ENCODE measurements around the gene NPAS4. TPM values are rescaled to one million over a fixed set of nuclear protein-coding genes. Genes with fewer than 3 reads are reported as not detected.
A peak's percentile ranks its signal among the peaks of the same experiment; 100 is the strongest.
"Not testable (repeated sequence)": the region's sequence is repeated elsewhere in the genome, so short reads cannot be mapped to it uniquely, and the experiment has no call there.

NPAS4 gene
- total RNA-seq, 4 donors from 2014 or later, result 0.42 TPM; not detected in 3

DNA sequence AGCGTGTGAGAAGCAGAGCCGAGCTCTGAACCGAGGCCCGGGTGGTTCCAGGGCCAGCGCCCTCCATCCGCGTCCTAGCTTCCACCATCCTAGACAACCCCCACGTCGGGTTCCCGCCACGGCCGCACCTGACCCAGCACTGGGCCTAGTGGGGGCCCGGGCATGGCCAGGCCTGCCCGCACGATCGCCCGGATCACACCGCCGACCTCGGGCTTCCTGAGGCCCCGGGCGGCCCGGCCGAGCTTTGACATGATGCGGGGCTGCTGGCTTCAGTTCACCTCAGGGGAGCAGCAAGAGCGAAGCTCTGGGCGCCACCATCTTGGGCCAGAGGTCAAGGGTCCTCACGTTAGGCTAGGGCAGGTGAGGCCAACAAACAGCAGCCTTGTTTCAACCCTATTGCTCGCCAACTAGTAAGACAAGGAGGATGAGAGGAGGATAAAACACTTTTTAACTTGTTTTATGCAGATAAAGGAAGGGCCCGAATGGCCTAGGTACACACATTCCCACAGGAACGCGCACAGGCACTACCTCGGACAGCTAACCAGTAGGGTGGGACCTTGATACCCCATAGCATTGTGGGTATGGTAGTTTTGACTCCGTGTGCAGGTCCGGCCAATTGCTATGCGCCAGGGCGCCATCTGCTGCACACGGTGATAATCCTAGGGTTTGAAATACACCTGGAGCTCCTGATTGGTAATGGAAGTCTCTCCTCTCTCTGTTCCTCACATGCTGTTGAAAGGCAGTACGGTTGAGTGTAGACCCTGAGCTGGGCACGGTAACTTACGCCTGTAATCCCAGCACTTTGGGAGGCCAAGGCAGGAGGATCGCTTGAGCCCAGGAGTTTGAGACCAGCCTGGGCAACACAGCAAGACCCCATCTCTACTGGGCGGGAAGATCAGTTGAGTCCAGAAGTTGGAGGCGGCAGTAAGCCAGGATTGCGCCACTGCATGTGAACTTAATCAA, 17.9 kb downstream of the NPAS4 start, which contains the start of gene MRPL11:
Gene MRPL11 (minus strand): TSS at position 345 of the 963 bp plus-strand sequence. CDS start 94 bp downstream, at position 251.
- H3K9me3 ChIP-seq, result peaks cover 0 to 14% (median 0%) of the 10 kb centered on the region in 4 donors
- peak within 1 kb of the TSS; percentile 45 to 87 (median 80) for H3K4me3 ChIP-seq
- H3K4me1 ChIP-seq, result peaks cover 0 to 17% (median 6%) of the 10 kb centered on the region in 4 donors
- H3K27ac ChIP-seq, result peak within 1 kb of the TSS; percentile 35 to 91 (median 82)
- peak in 1 of 2 donors; percentile 24 for TF ChIP-seq POLR2A (IDR thresholded peaks at IDR 0.05)
- TF ChIP-seq, protein P1, sequence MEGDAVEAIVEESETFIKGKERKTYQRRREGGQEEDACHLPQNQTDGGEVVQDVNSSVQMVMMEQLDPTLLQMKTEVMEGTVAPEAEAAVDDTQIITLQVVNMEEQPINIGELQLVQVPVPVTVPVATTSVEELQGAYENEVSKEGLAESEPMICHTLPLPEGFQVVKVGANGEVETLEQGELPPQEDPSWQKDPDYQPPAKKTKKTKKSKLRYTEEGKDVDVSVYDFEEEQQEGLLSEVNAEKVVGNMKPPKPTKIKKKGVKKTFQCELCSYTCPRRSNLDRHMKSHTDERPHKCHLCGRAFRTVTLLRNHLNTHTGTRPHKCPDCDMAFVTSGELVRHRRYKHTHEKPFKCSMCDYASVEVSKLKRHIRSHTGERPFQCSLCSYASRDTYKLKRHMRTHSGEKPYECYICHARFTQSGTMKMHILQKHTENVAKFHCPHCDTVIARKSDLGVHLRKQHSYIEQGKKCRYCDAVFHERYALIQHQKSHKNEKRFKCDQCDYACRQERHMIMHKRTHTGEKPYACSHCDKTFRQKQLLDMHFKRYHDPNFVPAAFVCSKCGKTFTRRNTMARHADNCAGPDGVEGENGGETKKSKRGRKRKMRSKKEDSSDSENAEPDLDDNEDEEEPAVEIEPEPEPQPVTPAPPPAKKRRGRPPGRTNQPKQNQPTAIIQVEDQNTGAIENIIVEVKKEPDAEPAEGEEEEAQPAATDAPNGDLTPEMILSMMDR (IDR thresholded peaks at IDR 0.05), result peak; percentile 36 to 80 (median 61)
- peak in 1 of 2 donors; percentile 84 for TF ChIP-seq EP300 (IDR thresholded peaks at IDR 0.05)
- 14 to 19% methylated on average over 20 to 29 of the region's 45 CpGs for WGBS, 2 donors
- peaks cover 0 to 33% (median 0%) of the 10 kb centered on the region in 3 donors for H3K36me3 ChIP-seq
- DNase-seq (ENCODE audit: low spot score in 2 of 2), result peak; percentile 78 to 93
- no peaks in the 10 kb centered on the region for H3K27me3 ChIP-seq

DNA sequence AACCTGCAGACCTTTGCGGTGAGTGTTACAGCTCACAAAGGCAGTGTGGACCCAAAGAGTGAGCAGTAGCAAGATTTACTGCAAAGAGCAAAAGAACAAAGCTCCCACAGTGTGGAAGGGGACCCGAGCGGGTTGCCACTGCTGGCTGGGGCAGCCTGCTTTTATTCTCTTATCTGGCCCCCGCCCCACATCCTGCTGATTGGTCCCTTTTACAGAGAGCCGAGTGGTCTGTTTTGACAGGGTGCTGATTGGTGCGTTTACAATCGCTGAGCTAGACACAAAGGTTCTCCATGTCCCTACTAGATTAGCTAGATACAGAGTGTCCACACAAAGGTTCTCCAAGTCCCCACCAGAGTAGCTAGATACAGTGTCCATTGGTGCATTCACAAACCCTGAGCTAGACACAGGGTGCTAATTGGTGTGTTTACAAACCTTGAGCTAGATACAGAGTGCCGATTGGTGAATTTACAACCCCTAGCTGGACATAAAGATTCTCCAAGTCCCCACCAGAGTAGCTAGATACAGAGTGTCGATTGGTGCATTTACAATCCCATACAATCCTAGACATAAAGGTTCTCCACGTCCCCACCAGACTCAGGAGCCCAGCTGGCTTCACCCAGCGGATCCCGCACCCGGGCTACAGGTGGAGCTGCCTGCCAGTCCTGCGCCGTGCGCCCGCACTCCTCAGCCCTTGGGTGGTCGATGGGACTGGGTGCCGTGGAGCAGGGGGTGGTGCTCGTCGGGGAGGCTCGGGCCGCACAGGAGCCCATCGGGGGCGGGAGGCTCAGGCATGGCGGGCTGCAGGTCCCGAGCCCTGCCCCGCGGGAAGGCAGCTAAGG, 19.5 kb downstream of the NPAS4 start:
- Histone ChIP-seq H3K36me3 (peaks cover 0 to 18% (median 0%) of the 10 kb centered on the region in 3 donors), H3K9me3 (peaks cover 0 to 18% (median 0%) of the 10 kb centered on the region in 4 donors), H3K4me1 (peaks cover 0 to 17% (median 6%) of the 10 kb centered on the region in 4 donors)
- not testable (repeated sequence) for DNase-seq (ENCODE audit: low spot score in 2 of 2); H3K27ac ChIP-seq; H3K27me3 ChIP-seq; H3K4me3 ChIP-seq
- 82 to 83% methylated on average over 16 to 25 of the region's 29 CpGs for WGBS, 2 donors

DNA sequence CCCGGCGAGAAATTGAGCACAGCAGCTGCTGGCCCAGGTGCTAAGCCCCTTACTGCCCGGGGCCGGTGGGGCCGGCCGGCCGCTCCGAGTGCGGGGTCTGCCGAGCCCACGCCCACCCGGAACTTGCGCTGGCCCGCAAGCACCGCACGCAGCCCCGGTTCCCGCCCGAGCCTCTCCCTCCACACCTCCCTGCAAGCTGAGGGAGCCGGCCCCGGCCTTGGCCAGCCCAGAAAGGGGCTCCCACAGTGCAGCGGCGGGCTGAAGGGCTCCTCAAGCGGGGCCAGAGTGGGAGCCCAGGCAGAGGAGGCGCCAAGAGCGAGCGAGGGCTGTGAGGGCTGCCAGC, 20.1 kb downstream of the NPAS4 start:
- not testable (repeated sequence) for DNase-seq (ENCODE audit: low spot score in 2 of 2); H3K27me3 ChIP-seq; H3K4me3 ChIP-seq; H3K27ac ChIP-seq
- Histone ChIP-seq H3K4me1 (peaks cover 0 to 17% (median 6%) of the 10 kb centered on the region in 4 donors), H3K36me3 (peaks cover 0 to 12% (median 0%) of the 10 kb centered on the region in 3 donors), H3K9me3 (peaks cover 0 to 18% (median 0%) of the 10 kb centered on the region in 4 donors)
- WGBS, 2 donors, result 93 to 98% methylated on average over 6 to 27 of the region's 27 CpGs

DNA sequence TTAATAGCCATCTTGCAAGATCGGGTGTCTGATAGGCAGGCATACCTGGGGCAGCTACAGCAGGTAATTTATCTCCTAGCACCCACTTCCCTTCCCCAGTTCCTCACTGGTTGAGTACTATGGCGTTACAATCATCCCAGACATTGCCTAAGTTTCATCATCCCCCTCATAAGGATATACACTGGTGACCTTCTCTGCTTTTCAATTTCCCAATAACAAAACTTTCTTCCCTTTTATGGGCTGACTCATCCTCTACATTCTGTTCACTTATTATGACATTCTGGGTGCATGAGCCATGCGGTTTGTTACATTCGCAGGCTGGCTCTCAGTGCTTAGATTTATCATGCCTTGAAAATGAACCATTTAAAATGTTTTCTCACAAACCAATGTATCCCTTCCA, 22.8 kb downstream of the NPAS4 start:
- 83 to 89% methylated on average over 4 of the region's 4 CpGs for WGBS, 2 donors
- H3K4me3 ChIP-seq, result no peak overlapping the region
- no peak for DNase-seq (ENCODE audit: low spot score in 2 of 2)
- no peaks in the 10 kb centered on the region for H3K27me3 ChIP-seq
- H3K4me1 ChIP-seq, result no peaks in the 10 kb centered on the region
- no peaks in the 10 kb centered on the region for H3K36me3 ChIP-seq
- H3K9me3 ChIP-seq, result peaks cover 0 to 18% (median 0%) of the 10 kb centered on the region in 4 donors
- no peak for TF ChIP-seq POLR2A (IDR thresholded peaks at IDR 0.05)
- TF ChIP-seq, protein P1 (IDR thresholded peaks at IDR 0.05), result no peak
- TF ChIP-seq EP300 (IDR thresholded peaks at IDR 0.05), result no peak
- no peak overlapping the region for H3K27ac ChIP-seq

DNA sequence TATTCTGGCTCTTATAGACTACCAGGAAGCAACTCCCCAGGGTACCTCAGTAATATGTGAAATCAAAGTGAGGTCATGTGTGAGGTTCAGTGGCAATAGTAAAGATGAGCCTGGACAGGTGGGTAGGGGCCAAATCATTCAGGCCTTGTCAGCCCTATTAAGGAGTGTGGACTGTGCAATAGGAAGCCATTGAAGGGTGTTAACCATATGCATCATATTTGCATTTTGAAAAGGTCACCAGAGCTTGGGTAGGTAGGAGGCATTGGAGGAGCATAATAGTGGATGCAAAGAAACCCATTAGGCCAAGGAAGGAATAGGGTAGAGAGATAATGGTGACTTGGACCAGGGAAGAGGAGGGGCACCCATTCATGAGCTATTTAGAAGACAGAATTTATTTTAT, 26.2 kb downstream of the NPAS4 start:
- H3K9me3 ChIP-seq, result peaks cover 0 to 18% (median 0%) of the 10 kb centered on the region in 4 donors
- H3K4me1 ChIP-seq, result no peaks in the 10 kb centered on the region
- H3K27me3 ChIP-seq, result no peaks in the 10 kb centered on the region
- no peak overlapping the region for H3K27ac ChIP-seq
- H3K36me3 ChIP-seq, result no peaks in the 10 kb centered on the region
- DNase-seq (ENCODE audit: low spot score in 2 of 2), result no peak
- TF ChIP-seq POLR2A (IDR thresholded peaks at IDR 0.05), result no peak
- TF ChIP-seq, protein P1 (IDR thresholded peaks at IDR 0.05), result no peak
- no peak for TF ChIP-seq EP300 (IDR thresholded peaks at IDR 0.05)
- no peak overlapping the region for H3K4me3 ChIP-seq
